ENCODE results near the gene AFG1L. TPM values are rescaled to one million over a fixed set of nuclear protein-coding genes. Genes with fewer than 3 reads are reported as not detected.

AFG1L gene
- total RNA-seq, 2 donors from 2014 or later: 2.9 to 4.1 TPM

GRCh38 chr6:108330806-108331205 is 36.0 kb downstream of the AFG1L start:
- Histone ChIP-seq H3K9me3 (no peaks in the 10 kb centered on the region), H3K27ac (no peak overlapping the region), H3K4me3 (no peak overlapping the region), H3K36me3 (peaks cover 8% of the 10 kb centered on the region), H3K4me1 (no peaks in the 10 kb centered on the region), H3K27me3 (no peaks in the 10 kb centered on the region)
- no peak for DNase-seq (ENCODE audit: low spot score)
- TF ChIP-seq CTCF (IDR thresholded peaks at IDR 0.05): no peak

- peaks cover 8% of the 10 kb centered on the region for H3K36me3 ChIP-seq
- TF ChIP-seq CTCF (IDR thresholded peaks at IDR 0.05): no peak
- H3K9me3 ChIP-seq: no peaks in the 10 kb centered on the region
- H3K27me3 ChIP-seq: no peaks in the 10 kb centered on the region
- no peak overlapping the region for H3K27ac ChIP-seq
- no peak overlapping the region for H3K4me3 ChIP-seq
- no peak for DNase-seq (ENCODE audit: low spot score)
- no peaks in the 10 kb centered on the region for H3K4me1 ChIP-seq
Measured at GRCh38 chr6:108331982-108332381, 37.1 kb downstream of the AFG1L start.

GRCh38 chr6:108336971-108337370 is 42.1 kb downstream of the AFG1L start:
- Histone ChIP-seq H3K27me3 (no peaks in the 10 kb centered on the region), H3K27ac (no peak overlapping the region), H3K4me1 (no peaks in the 10 kb centered on the region), H3K36me3 (no peaks in the 10 kb centered on the region), H3K4me3 (no peak overlapping the region), H3K9me3 (no peaks in the 10 kb centered on the region)
- TF ChIP-seq CTCF (IDR thresholded peaks at IDR 0.05): no peak
- DNase-seq (ENCODE audit: low spot score): no peak

- Histone ChIP-seq H3K4me3 (no peak overlapping the region), H3K4me1 (no peaks in the 10 kb centered on the region), H3K27me3 (no peaks in the 10 kb centered on the region), H3K36me3 (no peaks in the 10 kb centered on the region), H3K27ac (no peak overlapping the region), H3K9me3 (no peaks in the 10 kb centered on the region)
- TF ChIP-seq CTCF (IDR thresholded peaks at IDR 0.05): no peak
- DNase-seq (ENCODE audit: low spot score): no peak
Measured at GRCh38 chr6:108337721-108338120, 42.9 kb downstream of the AFG1L start.

- Histone ChIP-seq H3K4me1 (no peaks in the 10 kb centered on the region), H3K9me3 (no peaks in the 10 kb centered on the region), H3K4me3 (no peak overlapping the region), H3K36me3 (no peaks in the 10 kb centered on the region), H3K27ac (no peak overlapping the region), H3K27me3 (no peaks in the 10 kb centered on the region)
- no peak for TF ChIP-seq CTCF (IDR thresholded peaks at IDR 0.05)
- no peak for DNase-seq (ENCODE audit: low spot score)
Measured at GRCh38 chr6:108341372-108341771, 46.5 kb downstream of the AFG1L start.

- no peaks in the 10 kb centered on the region for H3K9me3 ChIP-seq
- H3K36me3 ChIP-seq: no peaks in the 10 kb centered on the region
- no peak overlapping the region for H3K27ac ChIP-seq
- DNase-seq (ENCODE audit: low spot score): no peak
- H3K27me3 ChIP-seq: no peaks in the 10 kb centered on the region
- no peak for TF ChIP-seq CTCF (IDR thresholded peaks at IDR 0.05)
- no peak overlapping the region for H3K4me3 ChIP-seq
- no peaks in the 10 kb centered on the region for H3K4me1 ChIP-seq
Measured at GRCh38 chr6:108343894-108344293, 49.0 kb downstream of the AFG1L start.
